Measurements from ENCODE around the gene CCBE1.

CCBE1 gene

DNA sequence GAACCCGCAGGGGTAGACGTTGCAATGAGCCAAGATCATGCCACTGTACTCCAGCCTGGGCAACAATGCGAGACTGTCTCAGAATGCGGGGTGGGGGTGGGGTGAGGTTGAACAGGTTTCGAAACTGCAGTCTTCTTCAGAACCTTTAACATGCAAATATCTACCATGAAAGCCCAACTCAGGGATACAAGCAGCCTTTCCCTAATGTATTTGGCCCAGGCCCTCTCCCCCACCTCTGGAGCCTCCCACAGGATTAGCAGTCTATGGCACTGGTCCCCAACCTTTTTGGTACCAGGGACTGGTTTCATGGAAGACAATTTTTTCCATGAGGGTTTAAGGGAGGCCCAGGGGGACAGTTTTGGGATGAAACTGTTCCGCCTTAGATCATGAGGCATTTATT, 53.5 kb downstream of the CCBE1 start:
- Histone ChIP-seq H3K27me3 (no peaks in the 10 kb centered on the region), H3K4me1 (no peaks in the 10 kb centered on the region), H3K9me3 (no peaks in the 10 kb centered on the region), H3K36me3 (no peaks in the 10 kb centered on the region), H3K4me3 (ENCODE audit: low read depth, low read length) (no peak overlapping the region)
- no peak for TF ChIP-seq CTCF (IDR thresholded peaks at IDR 0.05; ENCODE audit: low read depth, low read length)
- no peak for DNase-seq

DNA sequence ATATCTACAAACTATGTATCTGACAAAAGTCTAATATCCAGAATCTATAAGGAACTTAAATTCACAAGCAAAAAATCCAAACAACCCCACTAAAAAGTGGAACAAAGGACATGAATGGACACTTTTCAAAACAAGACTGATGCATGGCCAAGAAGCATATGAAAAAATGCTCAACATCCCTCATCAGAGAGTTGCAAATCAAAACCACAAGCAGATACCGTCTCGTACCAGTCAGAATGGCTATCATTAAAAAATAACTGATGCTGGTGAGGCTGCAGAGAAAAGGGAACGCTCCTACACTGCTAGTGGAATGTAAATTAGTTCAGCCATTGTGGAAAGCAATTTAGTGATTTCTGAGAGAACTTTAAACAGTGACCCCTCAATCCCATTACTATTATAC, 56.5 kb downstream of the CCBE1 start:
- H3K4me3 ChIP-seq (ENCODE audit: low read depth, low read length): no peak overlapping the region
- no peaks in the 10 kb centered on the region for H3K36me3 ChIP-seq
- TF ChIP-seq CTCF (IDR thresholded peaks at IDR 0.05; ENCODE audit: low read depth, low read length): no peak
- DNase-seq: no peak
- no peaks in the 10 kb centered on the region for H3K27me3 ChIP-seq
- no peaks in the 10 kb centered on the region for H3K4me1 ChIP-seq
- no peaks in the 10 kb centered on the region for H3K9me3 ChIP-seq

GRCh38 chr18:59639821-59640220, 57.4 kb downstream of the CCBE1 start:
- no peaks in the 10 kb centered on the region for H3K4me1 ChIP-seq
- TF ChIP-seq CTCF (IDR thresholded peaks at IDR 0.05; ENCODE audit: low read depth, low read length): no peak
- no peak overlapping the region for H3K4me3 ChIP-seq (ENCODE audit: low read depth, low read length)

DNA sequence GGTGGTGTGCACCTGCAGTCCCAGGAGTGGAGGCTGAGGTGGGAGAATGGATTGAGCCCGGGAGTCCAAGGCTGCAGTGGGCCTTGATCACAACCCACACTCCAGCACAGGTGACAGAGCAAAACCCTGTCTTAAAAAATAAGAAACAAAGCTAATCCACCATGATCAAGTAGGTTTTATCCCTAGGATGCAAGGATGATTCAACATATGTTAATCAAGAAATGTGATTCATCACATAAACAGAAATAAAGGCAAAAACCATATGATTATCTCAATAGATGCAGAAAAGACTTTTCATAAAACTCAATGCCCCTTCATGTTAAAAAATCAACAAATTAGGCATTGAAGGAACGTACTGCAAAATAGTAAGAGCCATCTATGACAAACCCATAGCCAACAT, 58.1 kb downstream of the CCBE1 start:
- no peak for TF ChIP-seq CTCF (IDR thresholded peaks at IDR 0.05; ENCODE audit: low read depth, low read length)
- H3K4me1 ChIP-seq: no peaks in the 10 kb centered on the region
- H3K36me3 ChIP-seq: no peaks in the 10 kb centered on the region
- DNase-seq: no peak
- no peaks in the 10 kb centered on the region for H3K9me3 ChIP-seq
- H3K4me3 ChIP-seq (ENCODE audit: low read depth, low read length): no peak overlapping the region
- no peaks in the 10 kb centered on the region for H3K27me3 ChIP-seq

More at GRCh38 chr18:59639821-59640220, 57.4 kb downstream of the CCBE1 start:
- DNase-seq: no peak
- no peaks in the 10 kb centered on the region for H3K27me3 ChIP-seq
- H3K9me3 ChIP-seq: no peaks in the 10 kb centered on the region
- H3K36me3 ChIP-seq: no peaks in the 10 kb centered on the region

GRCh38 chr18:59633961-59634485, 63.2 kb downstream of the CCBE1 start:
- no peak overlapping the region for H3K4me3 ChIP-seq (ENCODE audit: low read depth, low read length)

DNA sequence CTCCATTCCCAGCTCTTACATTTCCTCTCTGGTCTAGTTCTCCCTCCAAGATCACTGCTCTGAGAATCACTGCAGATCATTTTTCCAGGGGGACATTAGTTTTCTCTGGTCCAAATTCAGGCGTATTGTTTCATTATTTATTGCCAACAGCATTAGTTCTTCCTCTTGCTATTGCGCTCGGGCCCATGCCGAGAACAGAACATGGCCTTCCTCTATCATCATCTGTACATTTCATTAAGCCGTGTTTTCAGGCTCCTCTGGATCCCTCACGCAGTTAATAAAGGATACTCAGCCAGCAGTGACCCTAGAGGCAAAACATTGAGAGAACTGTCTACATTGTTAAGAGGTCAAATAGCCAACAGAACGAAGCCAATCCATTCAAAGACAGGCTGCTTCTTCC, 63.9 kb downstream of the CCBE1 start:
- Histone ChIP-seq H3K27me3 (no peaks in the 10 kb centered on the region), H3K36me3 (no peaks in the 10 kb centered on the region), H3K4me1 (no peaks in the 10 kb centered on the region), H3K4me3 (ENCODE audit: low read depth, low read length) (no peak overlapping the region), H3K9me3 (no peaks in the 10 kb centered on the region)
- no peak for DNase-seq
- TF ChIP-seq CTCF (IDR thresholded peaks at IDR 0.05; ENCODE audit: low read depth, low read length): no peak

More at GRCh38 chr18:59633961-59634485, 63.2 kb downstream of the CCBE1 start:
- Histone ChIP-seq H3K27me3 (no peaks in the 10 kb centered on the region), H3K9me3 (no peaks in the 10 kb centered on the region), H3K4me1 (no peaks in the 10 kb centered on the region), H3K36me3 (no peaks in the 10 kb centered on the region)
- no peak for DNase-seq
- TF ChIP-seq CTCF (IDR thresholded peaks at IDR 0.05; ENCODE audit: low read depth, low read length): no peak
